ENCODE data around the gene ADCY5.

DNA sequence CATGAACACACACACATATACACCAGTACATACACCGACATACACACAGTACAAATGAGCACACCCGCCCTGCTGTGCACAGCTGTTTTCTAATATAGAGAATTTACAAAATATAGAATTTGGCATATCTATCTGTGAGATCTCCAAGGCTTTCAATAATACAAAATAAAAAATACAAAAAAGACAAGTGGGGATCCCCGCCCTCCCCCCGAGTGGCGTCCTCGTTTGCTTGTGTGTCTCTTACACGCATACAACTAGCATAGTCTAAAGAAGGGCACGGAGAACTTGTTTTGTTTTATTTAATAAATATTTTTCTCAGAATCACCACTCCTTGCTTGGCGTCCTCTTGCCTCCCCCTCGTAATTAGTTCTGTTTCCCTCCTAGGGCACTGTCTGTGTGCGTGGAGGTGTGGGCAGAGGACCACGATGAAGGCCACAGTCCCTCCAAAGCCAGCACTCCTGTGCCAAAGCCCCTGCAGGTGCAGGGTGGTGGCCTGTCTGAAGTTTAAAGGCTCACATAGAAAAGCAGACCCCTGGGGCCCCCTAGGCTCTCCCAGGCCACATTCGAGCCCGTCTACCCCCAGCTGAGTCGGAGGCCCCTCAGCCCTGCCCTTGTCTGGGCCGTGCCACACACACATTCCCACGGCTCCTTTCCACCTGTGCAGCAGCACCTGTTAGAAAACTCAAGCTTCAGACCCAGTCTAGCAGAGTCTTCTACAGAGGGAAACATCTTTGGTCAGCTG, 165.1 kb downstream of the ADCY5 start:
- TF ChIP-seq, protein P1, sequence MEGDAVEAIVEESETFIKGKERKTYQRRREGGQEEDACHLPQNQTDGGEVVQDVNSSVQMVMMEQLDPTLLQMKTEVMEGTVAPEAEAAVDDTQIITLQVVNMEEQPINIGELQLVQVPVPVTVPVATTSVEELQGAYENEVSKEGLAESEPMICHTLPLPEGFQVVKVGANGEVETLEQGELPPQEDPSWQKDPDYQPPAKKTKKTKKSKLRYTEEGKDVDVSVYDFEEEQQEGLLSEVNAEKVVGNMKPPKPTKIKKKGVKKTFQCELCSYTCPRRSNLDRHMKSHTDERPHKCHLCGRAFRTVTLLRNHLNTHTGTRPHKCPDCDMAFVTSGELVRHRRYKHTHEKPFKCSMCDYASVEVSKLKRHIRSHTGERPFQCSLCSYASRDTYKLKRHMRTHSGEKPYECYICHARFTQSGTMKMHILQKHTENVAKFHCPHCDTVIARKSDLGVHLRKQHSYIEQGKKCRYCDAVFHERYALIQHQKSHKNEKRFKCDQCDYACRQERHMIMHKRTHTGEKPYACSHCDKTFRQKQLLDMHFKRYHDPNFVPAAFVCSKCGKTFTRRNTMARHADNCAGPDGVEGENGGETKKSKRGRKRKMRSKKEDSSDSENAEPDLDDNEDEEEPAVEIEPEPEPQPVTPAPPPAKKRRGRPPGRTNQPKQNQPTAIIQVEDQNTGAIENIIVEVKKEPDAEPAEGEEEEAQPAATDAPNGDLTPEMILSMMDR (IDR thresholded peaks at IDR 0.05) = no peak
- no peak for TF ChIP-seq EZH2 (IDR thresholded peaks at IDR 0.05; ENCODE audit: borderline replicate concordance, insufficient read depth, low read depth, low read length, poor library complexity, severe bottlenecking)
